Measurements from ENCODE around the gene ZBTB16.

ZBTB16 gene

DNA sequence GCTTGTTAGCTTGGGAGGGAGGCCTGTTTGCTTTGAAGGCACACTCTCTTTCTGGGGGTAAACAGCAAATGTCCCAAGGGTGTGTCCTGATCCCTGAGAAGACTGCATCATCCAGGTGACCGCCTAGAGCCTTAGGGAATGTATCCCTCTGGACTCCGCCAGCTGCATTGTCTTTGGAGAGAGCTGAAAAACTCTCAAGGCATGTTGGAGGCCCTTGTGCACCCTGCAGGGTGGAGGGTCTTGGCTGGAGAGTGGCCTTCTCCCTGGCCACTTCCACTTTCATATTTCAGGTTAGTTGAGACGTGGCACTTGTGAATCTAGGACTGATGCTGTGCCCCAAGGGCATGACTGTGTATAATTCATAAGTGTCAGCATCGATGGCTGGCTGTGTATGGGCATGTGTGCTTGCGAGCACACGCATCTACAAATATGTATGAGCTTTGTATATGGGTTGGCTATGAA, 70.6 kb downstream of the ZBTB16 start:
- H3K4me3 ChIP-seq (ENCODE audit: low read depth, low read length), result no peak overlapping the region
- no peaks in the 10 kb centered on the region for H3K9me3 ChIP-seq (ENCODE audit: control insufficient read depth, low read length)
- TF ChIP-seq, protein P1, sequence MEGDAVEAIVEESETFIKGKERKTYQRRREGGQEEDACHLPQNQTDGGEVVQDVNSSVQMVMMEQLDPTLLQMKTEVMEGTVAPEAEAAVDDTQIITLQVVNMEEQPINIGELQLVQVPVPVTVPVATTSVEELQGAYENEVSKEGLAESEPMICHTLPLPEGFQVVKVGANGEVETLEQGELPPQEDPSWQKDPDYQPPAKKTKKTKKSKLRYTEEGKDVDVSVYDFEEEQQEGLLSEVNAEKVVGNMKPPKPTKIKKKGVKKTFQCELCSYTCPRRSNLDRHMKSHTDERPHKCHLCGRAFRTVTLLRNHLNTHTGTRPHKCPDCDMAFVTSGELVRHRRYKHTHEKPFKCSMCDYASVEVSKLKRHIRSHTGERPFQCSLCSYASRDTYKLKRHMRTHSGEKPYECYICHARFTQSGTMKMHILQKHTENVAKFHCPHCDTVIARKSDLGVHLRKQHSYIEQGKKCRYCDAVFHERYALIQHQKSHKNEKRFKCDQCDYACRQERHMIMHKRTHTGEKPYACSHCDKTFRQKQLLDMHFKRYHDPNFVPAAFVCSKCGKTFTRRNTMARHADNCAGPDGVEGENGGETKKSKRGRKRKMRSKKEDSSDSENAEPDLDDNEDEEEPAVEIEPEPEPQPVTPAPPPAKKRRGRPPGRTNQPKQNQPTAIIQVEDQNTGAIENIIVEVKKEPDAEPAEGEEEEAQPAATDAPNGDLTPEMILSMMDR (IDR thresholded peaks at IDR 0.05), result no peak
- H3K27me3 ChIP-seq (ENCODE audit: control insufficient read depth, insufficient read depth, low read length), result no peaks in the 10 kb centered on the region
- H3K4me2 ChIP-seq (ENCODE audit: low read length), result no peak overlapping the region
- no peak overlapping the region for H3K9ac ChIP-seq
- H2AFZ ChIP-seq, result no peak overlapping the region
- peaks cover 67% of the 10 kb centered on the region for H3K79me2 ChIP-seq
- H3K27ac ChIP-seq, result peak overlapping the region; percentile 29
- H3K36me3 ChIP-seq (ENCODE audit: control insufficient read depth, insufficient read depth, low read length), result no peaks in the 10 kb centered on the region
- H3K4me1 ChIP-seq, result peaks cover 2% of the 10 kb centered on the region

DNA sequence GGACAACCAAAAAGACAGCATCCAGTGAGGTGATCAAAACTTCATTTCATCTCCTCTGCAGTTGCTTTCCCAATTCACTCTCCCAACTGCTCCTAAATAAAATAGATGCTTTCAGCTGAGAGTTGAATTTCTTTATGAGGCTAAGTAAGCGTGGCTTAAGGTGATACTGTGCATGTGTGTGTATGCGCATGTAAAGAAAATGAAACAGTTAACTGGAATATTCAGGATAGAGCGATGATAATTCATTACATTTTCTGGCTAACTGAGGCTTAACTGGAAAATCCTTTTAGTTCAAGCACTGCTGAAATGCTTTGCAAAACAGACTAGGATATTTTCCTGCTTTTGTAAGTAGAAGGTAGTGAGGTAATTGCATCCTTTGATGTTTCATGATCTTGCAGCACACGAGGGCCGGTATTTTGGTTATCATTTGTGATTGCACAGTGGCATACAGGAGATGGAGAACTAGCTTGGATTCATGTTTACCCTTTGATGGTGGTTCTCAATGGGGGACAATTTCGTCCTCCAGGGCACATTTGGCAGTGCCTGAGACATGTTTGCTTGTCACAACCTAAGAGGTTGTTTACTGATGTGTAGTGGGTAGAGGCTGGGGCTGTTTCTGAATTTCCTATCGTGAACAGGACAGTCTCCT, 71.2 kb downstream of the ZBTB16 start:
- Histone ChIP-seq H3K27ac (no peak overlapping the region), H2AFZ (no peak overlapping the region), H3K27me3 (ENCODE audit: control insufficient read depth, insufficient read depth, low read length) (no peaks in the 10 kb centered on the region), H3K4me1 (peaks cover 5% of the 10 kb centered on the region), H3K9me3 (ENCODE audit: control insufficient read depth, low read length) (no peaks in the 10 kb centered on the region), H3K79me2 (peaks cover 68% of the 10 kb centered on the region), H3K9ac (no peak overlapping the region), H3K4me3 (ENCODE audit: low read depth, low read length) (no peak overlapping the region), H3K4me2 (ENCODE audit: low read length) (no peak overlapping the region), H3K36me3 (ENCODE audit: control insufficient read depth, insufficient read depth, low read length) (no peaks in the 10 kb centered on the region)
- TF ChIP-seq, protein P1 (IDR thresholded peaks at IDR 0.05), result no peak

DNA sequence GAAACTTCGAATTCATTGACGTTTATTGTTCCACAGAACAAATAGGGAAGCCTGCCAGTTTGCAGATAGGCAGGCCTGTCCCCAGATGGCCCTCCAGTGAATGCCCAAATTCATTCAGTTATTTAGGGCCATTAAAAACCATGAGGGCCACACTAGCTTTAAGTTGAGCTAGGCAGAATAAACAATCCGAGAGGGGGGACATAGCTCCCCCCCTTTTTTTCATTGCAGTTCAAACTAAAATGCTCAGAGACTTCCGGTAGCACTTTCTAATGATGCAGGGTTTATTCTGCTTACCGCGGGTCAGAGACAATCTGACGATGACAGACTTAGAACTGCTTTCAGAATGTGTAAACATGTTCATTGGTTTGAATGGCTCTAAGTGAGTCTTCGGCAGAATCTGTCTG, 72.0 kb downstream of the ZBTB16 start:
- H3K27ac ChIP-seq, result no peak overlapping the region
- no peaks in the 10 kb centered on the region for H3K36me3 ChIP-seq (ENCODE audit: control insufficient read depth, insufficient read depth, low read length)
- H3K9me3 ChIP-seq (ENCODE audit: control insufficient read depth, low read length), result no peaks in the 10 kb centered on the region
- no peak overlapping the region for H3K9ac ChIP-seq
- peaks cover 71% of the 10 kb centered on the region for H3K79me2 ChIP-seq
- peak overlapping the region; percentile 17 for H3K4me2 ChIP-seq (ENCODE audit: low read length)
- H3K27me3 ChIP-seq (ENCODE audit: control insufficient read depth, insufficient read depth, low read length), result no peaks in the 10 kb centered on the region
- peaks cover 12% of the 10 kb centered on the region for H3K4me1 ChIP-seq
- no peak overlapping the region for H2AFZ ChIP-seq
- TF ChIP-seq, protein P1 (IDR thresholded peaks at IDR 0.05), result no peak
- no peak overlapping the region for H3K4me3 ChIP-seq (ENCODE audit: low read depth, low read length)

DNA sequence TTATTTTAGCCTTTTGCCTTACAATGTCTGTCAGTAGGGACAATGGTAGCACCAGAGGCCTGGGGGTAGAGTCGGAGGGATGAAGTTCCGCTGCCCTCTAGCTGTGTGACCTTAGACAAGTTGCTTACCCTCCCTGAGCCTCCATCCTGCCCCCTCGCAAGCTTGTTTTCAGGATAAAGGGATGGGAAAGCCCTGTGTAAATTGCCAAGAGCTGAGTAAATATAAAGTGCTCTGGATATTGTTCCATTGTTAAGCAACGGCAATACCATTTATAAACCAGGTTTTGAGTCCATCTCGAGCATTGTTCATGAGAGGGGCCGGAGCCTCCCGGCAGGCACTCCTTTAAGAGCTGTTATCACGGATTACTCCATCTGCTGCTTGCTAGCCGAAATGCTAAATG, 72.9 kb downstream of the ZBTB16 start:
- H3K27me3 ChIP-seq (ENCODE audit: control insufficient read depth, insufficient read depth, low read length), result no peaks in the 10 kb centered on the region
- H2AFZ ChIP-seq, result no peak overlapping the region
- H3K79me2 ChIP-seq, result peaks cover 69% of the 10 kb centered on the region
- H3K36me3 ChIP-seq (ENCODE audit: control insufficient read depth, insufficient read depth, low read length), result no peaks in the 10 kb centered on the region
- H3K4me3 ChIP-seq (ENCODE audit: low read depth, low read length), result no peak overlapping the region
- H3K9me3 ChIP-seq (ENCODE audit: control insufficient read depth, low read length), result no peaks in the 10 kb centered on the region
- H3K4me1 ChIP-seq, result peaks cover 13% of the 10 kb centered on the region
- TF ChIP-seq, protein P1 (IDR thresholded peaks at IDR 0.05), result no peak
- H3K27ac ChIP-seq, result peak overlapping the region; percentile 42
- no peak overlapping the region for H3K9ac ChIP-seq
- H3K4me2 ChIP-seq (ENCODE audit: low read length), result no peak overlapping the region

DNA sequence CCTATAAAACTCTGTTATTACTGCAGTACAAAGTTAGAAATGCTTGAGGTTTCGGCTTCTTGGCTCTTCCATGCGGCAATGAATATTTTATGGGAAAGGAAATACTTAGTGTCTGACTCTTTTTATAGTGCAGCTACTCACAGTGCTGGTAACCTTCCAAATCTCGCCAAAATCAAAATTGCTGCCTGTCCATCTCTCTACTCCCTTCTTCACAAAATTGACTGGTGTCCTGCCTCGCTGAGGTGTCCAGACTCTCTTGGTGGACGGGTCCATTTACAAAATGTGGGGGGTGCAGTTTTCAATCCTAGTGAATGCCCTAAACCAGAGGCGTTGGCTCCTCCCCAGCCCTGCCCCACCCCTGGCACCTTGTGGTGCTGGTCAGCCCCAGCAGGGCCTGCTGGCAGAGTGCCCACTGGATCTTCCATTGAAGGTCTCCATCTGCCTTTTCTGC, 73.5 kb downstream of the ZBTB16 start:
- no peak overlapping the region for H3K4me3 ChIP-seq (ENCODE audit: low read depth, low read length)
- no peak overlapping the region for H3K4me2 ChIP-seq (ENCODE audit: low read length)
- no peaks in the 10 kb centered on the region for H3K36me3 ChIP-seq (ENCODE audit: control insufficient read depth, insufficient read depth, low read length)

More for the DNA sequence above, 73.5 kb downstream of the ZBTB16 start:
- TF ChIP-seq, protein P1 (IDR thresholded peaks at IDR 0.05), result no peak
- Histone ChIP-seq H3K27ac (peak overlapping the region; percentile 42), H3K9ac (no peak overlapping the region), H2AFZ (no peak overlapping the region), H3K4me1 (peaks cover 13% of the 10 kb centered on the region), H3K9me3 (ENCODE audit: control insufficient read depth, low read length) (no peaks in the 10 kb centered on the region), H3K79me2 (peaks cover 68% of the 10 kb centered on the region), H3K27me3 (ENCODE audit: control insufficient read depth, insufficient read depth, low read length) (no peaks in the 10 kb centered on the region)

All from parathyroid adenoma (tissue), 2 donors.